Activated CD4-positive, alpha-beta T cell treated with anti-CD3 and anti-CD28 coated beads for 36 hours (primary cell): Measurements from ENCODE around the gene ADGB. TPM values are rescaled to one million over a fixed set of nuclear protein-coding genes. Genes with fewer than 3 reads are reported as not detected.
"Not testable (repeated sequence)": the region's sequence is repeated elsewhere in the genome, so short reads cannot be mapped to it uniquely, and the experiment has no call there.

Experiments
- ATAC-seq: fragments of 200-7000 bp; cut with Tn5 transposase; one replicate; pipeline ENCODE4 v1.10.0; 2021; ENCODE audit warnings: mild to moderate bottlenecking, moderate library complexity
- CTCF ChIA-PET: fragments of 350-600 bp; sonication (Branson Sonifier 250); formaldehyde crosslinking; loops from one replicate; lab custom pipeline; 2021; ENCODE audit warnings: antibody characterized with exemption; lab: Charles Lee
- POLR2A ChIA-PET: fragments of 350-600 bp; sonication (Branson Sonifier 250); formaldehyde crosslinking; loops from one replicate; lab custom pipeline; 2021; ENCODE audit warnings: antibody characterized with exemption, inconsistent platforms; lab: Charles Lee
- DNase-seq: peaks from one replicate; pipeline ENCODE4 v3.0.0-alpha.2; 2020
- H3K27ac Mint-ChIP-seq: one replicate; pipeline ENCODE4 v1.8.0; 2021; ENCODE audit warnings: mixed read lengths
- H3K27me3 Mint-ChIP-seq: one replicate; pipeline ENCODE4 v1.8.0; 2021; ENCODE audit warnings: mixed read lengths
- H3K36me3 Mint-ChIP-seq: one replicate; pipeline ENCODE4 v1.8.0; 2021; ENCODE audit warnings: low read depth, mixed read lengths
- H3K4me1 Mint-ChIP-seq: one replicate; pipeline ENCODE4 v1.8.0; 2021; ENCODE audit warnings: mixed read lengths
- H3K4me3 Mint-ChIP-seq: one replicate; pipeline ENCODE4 v1.8.0; 2021; ENCODE audit warnings: mild to moderate bottlenecking, moderate library complexity, mixed read lengths
- H3K9me3 Mint-ChIP-seq: one replicate; pipeline ENCODE4 v1.8.0; 2021; ENCODE audit warnings: low read depth, mixed read lengths
- intact Hi-C, 2 experiments: fragments of 100-400 bp; cut with DNase I in 1 of 2; cut with micrococcal nuclease in 1 of 2; formaldehyde crosslinking; loops; one replicate each; pipeline versions ENCODE4 v1.14.2 to v1.15.1; 2022 to 2024; cut with DNase I, micrococcal nuclease
- total RNA-seq, 2 experiments: library from RNA; stranded (reverse); gene quantifications; one replicate each; pipeline ENCODE4 v1.2.3, GENCODE V29; 2021

ADGB gene
- total RNA-seq, 2 experiments from 2014 or later: not detected

DNA sequence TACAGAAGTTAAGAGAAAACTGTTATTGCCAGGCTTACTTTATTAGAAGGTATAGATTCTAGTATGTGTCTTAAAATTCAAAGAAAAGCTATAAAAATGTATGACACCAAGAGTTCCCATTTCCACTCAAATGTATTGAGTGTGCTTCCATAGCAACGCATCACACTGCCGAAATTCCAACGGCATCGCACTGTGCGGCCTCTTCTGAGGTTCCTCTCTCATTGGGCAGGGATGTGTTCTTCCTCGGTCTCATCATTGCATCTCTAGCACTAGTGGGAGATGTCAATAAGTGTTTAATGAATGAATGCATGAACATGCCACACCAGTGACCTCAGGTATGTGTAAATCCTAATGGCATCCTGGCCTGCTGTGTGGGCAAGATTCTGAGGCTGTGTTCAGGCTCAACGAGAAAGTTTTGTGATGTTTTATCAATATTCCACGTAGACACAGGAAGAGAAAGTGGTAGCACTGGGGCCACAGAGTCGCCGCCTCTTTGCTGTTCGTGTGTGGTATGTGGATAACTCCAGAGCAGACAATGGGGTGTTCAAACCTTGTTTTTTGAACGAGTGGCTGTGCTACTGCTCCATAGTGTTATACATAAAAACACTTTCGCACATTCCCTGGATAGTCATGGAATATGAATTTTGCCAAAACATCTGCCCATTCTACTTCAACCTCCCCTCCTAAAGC lies 171.6 kb downstream of the ADGB start:
- intact Hi-C loops: no loop called here
- ChIA-PET POLR2A (no interaction called here), CTCF (interaction anchor here (0.5 to 1.6 kb wide), 3 partner anchors 8 to 11 kb away, joined by 4 to 7 read pairs (median 4); no protein-coding TSS in a partner anchor)
- H3K36me3 Mint-ChIP-seq: no peaks in the 10 kb centered on the region
- ATAC-seq: peak; percentile 53
- H3K9me3 Mint-ChIP-seq: no peaks in the 10 kb centered on the region
- H3K27ac Mint-ChIP-seq: peak overlapping the region; percentile 44
- H3K4me1 Mint-ChIP-seq: peaks cover 17% of the 10 kb centered on the region
- DNase-seq: peak; percentile 24
- H3K4me3 Mint-ChIP-seq: peak overlapping the region; percentile 61
- H3K27me3 Mint-ChIP-seq: no peaks in the 10 kb centered on the region

- intact Hi-C loops: no loop called here
- ChIA-PET POLR2A (no interaction called here), CTCF (interaction anchor here (0.8 kb wide), 1 partner anchor 16 kb away, joined by 3 read pairs; no protein-coding TSS in a partner anchor)
- ATAC-seq (peak; percentile 72), DNase-seq (peak; percentile 65)
- no peaks in the 10 kb centered on the region for H3K9me3 Mint-ChIP-seq
- peaks cover 17% of the 10 kb centered on the region for H3K4me1 Mint-ChIP-seq
- H3K4me3 Mint-ChIP-seq: peak overlapping the region; percentile 61
- no peaks in the 10 kb centered on the region for H3K36me3 Mint-ChIP-seq
- peak overlapping the region; percentile 51 for H3K27ac Mint-ChIP-seq
- no peaks in the 10 kb centered on the region for H3K27me3 Mint-ChIP-seq
Observed at GRCh38 chr6:146770965-146771735, 172.4 kb downstream of the ADGB start.

DNA sequence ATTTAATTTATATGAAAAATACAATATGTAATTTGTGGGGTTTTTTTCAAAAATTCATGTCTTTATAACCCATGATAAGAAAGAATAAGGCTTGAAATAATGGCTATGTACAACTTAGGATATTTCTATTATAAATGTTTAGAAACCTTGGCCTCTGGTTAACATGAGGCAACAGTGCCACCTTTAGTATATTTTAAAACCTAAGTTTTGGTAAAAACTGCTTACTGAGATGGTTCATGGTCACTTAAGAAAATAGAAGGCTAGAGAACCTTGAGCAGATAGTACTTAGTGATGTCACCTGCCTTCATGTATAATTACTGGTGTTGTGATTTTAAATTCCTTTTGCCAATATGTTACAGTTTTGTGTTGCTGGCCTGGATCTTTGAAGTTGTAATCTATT lies 176.4 kb downstream of the ADGB start:
- Mint-ChIP-seq H3K4me3 (no peak overlapping the region), H3K4me1 (peaks cover 13% of the 10 kb centered on the region), H3K27ac (no peak overlapping the region), H3K27me3 (no peaks in the 10 kb centered on the region), H3K9me3 (no peaks in the 10 kb centered on the region), H3K36me3 (no peaks in the 10 kb centered on the region)
- ChIA-PET CTCF (interaction anchor here (0.8 kb wide), 1 partner anchor 42 kb away, joined by 3 read pairs; no protein-coding TSS in a partner anchor), POLR2A (no interaction called here)
- DNase-seq (no peak), ATAC-seq (no peak)
- intact Hi-C loops: no loop called here

DNA sequence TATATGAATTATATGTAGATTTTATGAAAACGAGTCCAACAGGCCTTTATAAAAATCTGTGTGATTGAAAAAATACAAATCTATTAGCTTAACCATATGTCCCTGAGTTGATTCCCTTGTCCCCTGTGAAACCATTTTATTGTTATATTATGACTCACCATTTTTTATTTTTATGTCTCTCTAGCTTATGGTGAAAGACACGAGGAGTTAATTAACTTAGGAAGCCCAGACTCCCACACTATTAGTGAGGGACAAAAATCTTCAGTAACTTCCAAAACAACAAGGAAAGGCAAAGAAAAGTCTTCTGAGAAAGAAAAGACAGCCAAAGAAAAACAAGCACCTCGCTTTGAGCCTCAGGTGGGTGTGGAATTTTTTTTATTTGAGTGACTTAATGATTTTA lies 183.1 kb downstream of the ADGB start:
- Mint-ChIP-seq H3K27ac (no peak overlapping the region), H3K9me3 (no peaks in the 10 kb centered on the region), H3K36me3 (no peaks in the 10 kb centered on the region), H3K4me3 (no peak overlapping the region), H3K27me3 (no peaks in the 10 kb centered on the region), H3K4me1 (no peaks in the 10 kb centered on the region)
- ChIA-PET CTCF (interaction anchor here (1.0 kb wide), 1 partner anchor 12 kb away, joined by 4 read pairs; no protein-coding TSS in a partner anchor), POLR2A (no interaction called here)
- no peak for DNase-seq
- ATAC-seq: no peak
- intact Hi-C loops: loop anchor here in 1 of 2 experiments (10.0 kb wide), 1 partner anchor 847 kb away; no protein-coding TSS in a partner anchor

DNA sequence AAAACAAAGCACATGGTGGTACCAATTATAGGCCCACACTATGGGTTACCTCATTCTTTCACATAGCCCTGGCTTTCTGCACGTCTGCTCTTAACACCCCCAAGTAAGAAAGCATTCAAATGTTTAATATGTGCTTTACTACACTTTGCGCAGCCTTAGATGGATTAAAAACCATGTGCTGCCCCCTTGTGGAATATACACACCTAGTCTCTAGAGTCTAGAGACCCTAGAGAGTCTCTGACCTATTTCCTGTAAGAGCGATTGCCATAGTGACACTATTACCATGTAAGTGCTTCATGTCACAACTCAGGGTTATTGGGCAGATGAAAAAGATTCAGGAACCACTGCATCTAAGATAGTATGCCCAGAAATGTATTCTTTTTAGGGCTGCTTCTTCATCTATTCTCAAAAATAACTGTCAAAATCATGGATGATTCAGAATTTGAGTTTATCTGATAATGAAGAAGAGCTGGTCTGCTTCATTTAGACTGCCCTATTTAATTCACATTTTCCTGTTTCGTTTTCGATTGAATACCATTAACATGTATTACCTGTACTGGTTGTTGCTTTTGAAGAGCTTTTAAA lies 186.3 kb downstream of the ADGB start:
- DNase-seq: peak; percentile 48
- POLR2A ChIA-PET: no interaction called here

GRCh38 chr6:146787876-146788508 lies 189.2 kb downstream of the ADGB start:
- Mint-ChIP-seq H3K27me3 (peaks cover 2% of the 10 kb centered on the region), H3K4me3 (no peak overlapping the region), H3K9me3 (peaks cover 5% of the 10 kb centered on the region), H3K36me3 (no peaks in the 10 kb centered on the region), H3K4me1 (no peaks in the 10 kb centered on the region), H3K27ac (no peak overlapping the region)
- ChIA-PET CTCF (no interaction called here), POLR2A (no interaction called here)
- ATAC-seq (peak; percentile 55), DNase-seq (no peak)
- intact Hi-C loops: loop anchor here in 1 of 2 experiments (10.0 kb wide), 1 partner anchor 853 kb away; no protein-coding TSS in a partner anchor

More for the DNA sequence above, 186.3 kb downstream of the ADGB start:
- CTCF ChIA-PET: interaction anchor here (0.6 to 1.3 kb wide), 5 partner anchors 9 to 1401 kb away, joined by 3 read pairs; no protein-coding TSS in a partner anchor
- Mint-ChIP-seq H3K9me3 (no peaks in the 10 kb centered on the region), H3K4me1 (no peaks in the 10 kb centered on the region), H3K27ac (no peak overlapping the region), H3K36me3 (no peaks in the 10 kb centered on the region), H3K27me3 (peaks cover 2% of the 10 kb centered on the region), H3K4me3 (no peak overlapping the region)
- intact Hi-C loops: loop anchor here in 1 of 2 experiments (10.0 kb wide), 1 partner anchor 850 kb away; no protein-coding TSS in a partner anchor
- ATAC-seq: peak; percentile 97

DNA sequence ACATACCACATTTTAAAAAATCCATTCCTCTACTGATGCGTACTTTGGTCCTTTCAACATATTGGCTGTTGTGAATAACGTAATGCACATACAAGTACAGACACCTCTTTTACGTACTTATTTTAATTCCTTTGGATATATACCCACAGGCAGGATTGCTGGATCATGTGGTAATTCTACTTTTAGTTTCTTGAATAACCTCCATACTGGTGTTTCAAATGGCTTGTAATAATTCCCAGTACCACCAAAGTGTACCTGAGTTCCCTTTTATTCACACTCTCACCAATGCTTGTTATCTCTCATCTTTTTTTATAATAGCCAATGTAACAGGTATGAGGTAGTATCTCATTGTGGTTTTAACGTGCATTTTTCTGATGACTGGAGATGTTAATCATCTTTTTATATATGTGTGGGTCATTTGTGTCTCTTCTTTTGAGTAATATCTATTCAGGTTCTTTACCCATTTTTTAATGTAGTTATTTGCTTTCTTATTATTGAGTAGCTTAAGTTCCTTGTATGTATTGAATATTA lies 191.9 kb downstream of the ADGB start:
- POLR2A ChIA-PET: no interaction called here
- CTCF ChIA-PET: no interaction called here
- Mint-ChIP-seq H3K27ac (no peak overlapping the region), H3K9me3 (peaks cover 5% of the 10 kb centered on the region), H3K27me3 (peaks cover 2% of the 10 kb centered on the region), H3K4me1 (no peaks in the 10 kb centered on the region), H3K4me3 (no peak overlapping the region), H3K36me3 (no peaks in the 10 kb centered on the region)
- ATAC-seq (no peak), DNase-seq (no peak)
- intact Hi-C loops: no loop called here

- Mint-ChIP-seq H3K27me3 (peaks cover 2% of the 10 kb centered on the region), H3K36me3 (no peaks in the 10 kb centered on the region), H3K27ac (no peak overlapping the region), H3K4me3 (no peak overlapping the region), H3K4me1 (no peaks in the 10 kb centered on the region), H3K9me3 (peaks cover 5% of the 10 kb centered on the region)
- ATAC-seq (no peak), DNase-seq (no peak)
- intact Hi-C loops: no loop called here
- POLR2A ChIA-PET: no interaction called here
- CTCF ChIA-PET: interaction anchor here (0.7 kb wide), 1 partner anchor 920 kb away, joined by 3 read pairs; no protein-coding TSS in a partner anchor
Observed at GRCh38 chr6:146791930-146792329, 193.2 kb downstream of the ADGB start.

DNA sequence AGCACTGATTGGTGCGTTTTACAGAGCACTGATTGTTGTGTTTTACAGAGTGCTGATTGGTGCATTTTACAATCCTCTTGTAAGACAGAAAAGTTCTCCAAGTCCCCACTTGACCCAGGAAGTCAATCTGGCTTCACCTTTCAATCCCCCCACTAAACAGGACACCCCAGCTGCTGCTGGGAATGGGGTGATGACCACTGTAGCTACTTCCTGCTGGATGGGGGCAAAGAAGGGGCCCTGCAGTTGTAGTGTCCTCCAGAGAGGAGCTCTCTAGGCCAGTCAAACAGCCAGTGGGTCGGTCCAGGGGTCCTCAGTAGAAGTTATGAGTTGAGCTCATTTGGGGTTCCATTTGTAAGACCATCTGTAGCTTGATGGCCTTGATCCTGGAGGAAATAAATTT lies 194.4 kb downstream of the ADGB start:
- POLR2A ChIA-PET, CTCF ChIA-PET, DNase-seq, H3K4me1 Mint-ChIP-seq, H3K4me3 Mint-ChIP-seq, H3K27me3 Mint-ChIP-seq, H3K27ac Mint-ChIP-seq, intact Hi-C loops, H3K9me3 Mint-ChIP-seq, H3K36me3 Mint-ChIP-seq, ATAC-seq: not testable (repeated sequence)

DNA sequence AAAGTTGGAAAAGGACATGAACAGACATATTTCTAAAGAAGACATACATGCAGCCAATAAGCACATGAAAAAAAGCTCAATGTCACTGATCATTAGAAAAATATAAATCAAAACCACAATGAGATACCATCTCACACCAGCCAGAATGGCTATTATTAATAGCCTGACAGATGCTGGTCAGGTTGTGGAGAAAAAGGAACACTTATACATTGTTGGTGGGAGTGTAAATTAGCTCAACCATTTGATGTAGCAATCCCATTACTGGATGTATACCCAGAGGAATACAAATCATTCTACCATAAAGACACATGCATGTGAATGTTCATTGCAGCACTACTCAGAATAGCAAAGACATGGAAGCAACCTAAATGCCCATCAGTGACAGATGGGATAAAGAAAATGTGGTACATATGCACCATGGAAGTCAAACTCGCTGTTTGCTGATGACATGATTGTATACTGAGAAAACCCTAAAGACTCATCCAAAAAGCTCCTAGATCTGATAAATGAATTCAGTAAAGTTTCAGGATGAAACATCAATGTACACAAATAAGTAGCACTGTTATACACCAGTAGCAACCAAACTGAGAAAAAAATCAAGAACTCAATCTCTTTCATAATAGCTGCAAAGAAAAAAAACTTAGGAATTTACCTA lies 196.8 kb downstream of the ADGB start:
- POLR2A ChIA-PET: interaction anchor here (0.7 kb wide), 1 partner anchor 53 kb away, joined by 4 read pairs; no protein-coding TSS in a partner anchor
- no peak for ATAC-seq
- CTCF ChIA-PET: no interaction called here
- intact Hi-C loops: no loop called here
- no peak for DNase-seq
- Mint-ChIP-seq H3K27me3 (peaks cover 2% of the 10 kb centered on the region), H3K9me3 (peaks cover 5% of the 10 kb centered on the region), H3K36me3 (no peaks in the 10 kb centered on the region), H3K4me1 (no peaks in the 10 kb centered on the region), H3K4me3 (no peak overlapping the region), H3K27ac (no peak overlapping the region)
